Measurements from ENCODE around the gene PAPSS2. TPM values are rescaled to one million over a fixed set of nuclear protein-coding genes. Genes with fewer than 3 reads are reported as not detected.

The PAPSS2 gene
- total RNA-seq, 1 donor from 2014 or later, result 74.3 TPM

DNA sequence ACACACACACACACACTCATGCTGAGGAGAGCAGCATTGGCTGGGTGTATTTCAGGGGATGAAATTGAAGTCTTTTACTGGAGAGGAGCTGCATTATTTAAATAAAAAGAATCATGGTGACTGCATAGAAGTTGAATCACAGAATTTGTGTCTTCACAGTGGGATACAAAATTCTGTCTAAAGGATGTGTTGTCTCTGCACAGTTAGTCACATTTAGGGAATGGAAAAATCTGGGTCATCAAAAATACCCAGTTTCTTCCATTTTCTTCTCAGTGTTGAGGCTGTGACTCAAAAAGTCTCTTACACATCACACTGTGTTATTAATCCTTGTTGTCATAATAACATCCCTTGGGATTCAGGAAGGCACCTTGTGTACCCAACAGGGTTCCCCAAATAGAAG lies 10.9 kb downstream of the PAPSS2 start:
- DNase-seq (ENCODE audit: low read depth, low spot score), result no peak

DNA sequence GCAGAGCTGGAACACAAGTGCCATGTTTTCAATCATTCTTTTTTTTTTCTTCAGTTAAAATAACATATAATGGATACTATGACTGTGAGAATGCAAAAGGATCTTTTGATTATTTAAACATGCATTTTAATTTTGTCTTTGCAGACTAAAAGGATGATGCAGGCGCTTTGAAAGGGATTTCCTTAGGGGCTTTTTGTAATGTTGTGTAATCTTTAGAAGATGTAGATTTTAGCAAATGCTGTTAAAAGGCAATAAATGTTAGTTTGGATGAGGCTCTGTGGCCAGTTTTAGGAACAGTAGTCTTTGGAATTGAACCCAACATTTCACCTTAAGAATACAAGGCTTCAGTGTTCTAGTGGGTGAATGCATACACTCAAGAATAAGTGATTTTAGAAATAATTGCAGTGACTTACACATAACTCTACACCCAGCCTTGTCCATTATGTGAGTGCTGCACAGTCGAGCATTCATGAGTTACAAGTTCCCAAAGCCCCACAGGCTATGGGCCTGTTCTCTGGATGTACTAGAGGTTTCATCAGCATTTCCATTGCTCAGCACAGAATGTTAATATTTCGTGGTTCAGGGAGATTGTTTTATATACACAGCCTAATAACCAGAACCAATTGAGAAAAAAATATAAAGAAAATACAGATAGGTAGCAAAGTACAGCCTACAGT lies 11.6 kb downstream of the PAPSS2 start:
- no peak for DNase-seq (ENCODE audit: low read depth, low spot score)

DNA sequence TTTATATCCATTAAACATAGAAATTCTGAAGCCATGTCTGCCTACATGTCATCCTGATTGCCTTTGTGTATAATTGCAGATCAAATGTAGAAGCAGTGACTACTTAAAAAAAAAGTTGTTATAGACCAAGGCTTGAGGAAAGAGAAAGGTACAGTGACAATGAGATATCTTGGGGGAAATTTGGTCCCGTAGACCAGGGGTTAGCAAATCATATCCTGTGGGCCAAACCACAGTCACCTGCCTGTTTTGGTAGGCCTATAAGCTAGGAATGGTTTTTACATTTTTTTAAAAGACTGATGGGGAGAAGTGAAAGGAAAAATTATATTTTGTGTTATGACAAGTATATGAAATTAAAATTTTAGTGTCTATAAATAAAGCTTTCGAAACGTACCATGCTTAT lies 12.9 kb downstream of the PAPSS2 start:
- no peak for DNase-seq (ENCODE audit: low read depth, low spot score)

DNA sequence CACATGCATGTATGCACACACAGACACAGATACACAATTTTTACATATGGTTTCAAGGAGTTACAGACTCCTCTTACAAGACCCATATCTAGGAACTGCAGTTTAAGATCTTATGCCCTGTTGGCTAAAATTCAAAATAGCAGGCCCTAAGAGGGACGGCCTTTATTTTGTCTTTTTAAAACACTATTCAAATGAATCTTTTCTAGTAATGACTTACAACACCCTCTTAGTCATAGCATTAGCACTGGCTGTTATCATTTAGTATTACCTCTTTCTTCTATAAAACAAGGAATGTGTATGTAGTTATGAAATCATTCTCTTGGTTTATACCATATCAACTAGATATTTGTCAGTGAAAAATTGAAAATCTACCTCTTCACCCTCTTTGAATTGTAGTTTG lies 15.3 kb downstream of the PAPSS2 start:
- no peak for DNase-seq (ENCODE audit: low read depth, low spot score)

DNA sequence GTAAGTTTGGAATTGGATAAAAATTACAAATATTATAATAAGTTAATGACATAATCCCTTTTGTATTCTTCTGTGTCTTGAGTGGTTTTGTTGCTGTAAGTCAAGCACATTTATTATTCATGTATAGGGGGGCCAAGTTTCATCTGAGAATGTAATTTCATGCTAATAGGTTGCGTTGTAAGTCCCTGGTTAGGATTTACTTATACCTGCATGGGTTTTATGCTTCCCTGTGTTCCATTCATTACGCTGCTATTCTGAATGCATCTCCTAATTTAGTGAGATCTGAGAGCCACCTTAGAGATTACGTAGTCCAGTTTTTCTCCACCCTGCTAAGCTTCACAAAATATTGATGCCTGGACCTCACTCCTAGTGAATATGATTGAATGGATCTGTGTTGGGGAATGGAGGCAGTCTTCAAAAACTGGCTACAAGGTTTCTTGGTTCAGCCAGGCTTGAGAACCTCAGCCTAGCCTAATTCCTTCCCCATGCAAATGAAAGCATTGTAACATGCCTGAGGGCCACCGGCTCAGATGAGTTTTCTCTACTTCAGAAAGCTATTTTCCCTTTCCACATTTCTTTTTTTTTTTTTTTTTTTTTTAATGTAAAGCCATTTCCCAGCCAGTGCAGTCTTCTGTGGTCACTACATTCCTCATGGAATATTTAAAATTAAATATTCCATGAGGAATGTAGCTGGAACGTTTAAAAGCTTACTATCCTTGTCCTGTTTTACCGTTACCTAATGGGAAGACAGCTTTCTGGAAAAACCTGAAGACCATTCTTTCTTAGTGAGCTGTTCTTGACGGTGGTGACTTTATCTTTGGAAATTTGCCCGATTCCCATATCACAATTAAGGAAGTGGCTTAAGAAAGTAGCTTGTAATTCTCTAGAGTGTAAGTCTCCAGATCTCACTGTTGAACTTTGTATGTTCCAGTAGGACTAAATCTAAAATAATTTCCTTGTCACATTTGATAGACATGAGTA lies 16.0 kb downstream of the PAPSS2 start:
- DNase-seq (ENCODE audit: low read depth, low spot score), result peak; percentile 69

DNA sequence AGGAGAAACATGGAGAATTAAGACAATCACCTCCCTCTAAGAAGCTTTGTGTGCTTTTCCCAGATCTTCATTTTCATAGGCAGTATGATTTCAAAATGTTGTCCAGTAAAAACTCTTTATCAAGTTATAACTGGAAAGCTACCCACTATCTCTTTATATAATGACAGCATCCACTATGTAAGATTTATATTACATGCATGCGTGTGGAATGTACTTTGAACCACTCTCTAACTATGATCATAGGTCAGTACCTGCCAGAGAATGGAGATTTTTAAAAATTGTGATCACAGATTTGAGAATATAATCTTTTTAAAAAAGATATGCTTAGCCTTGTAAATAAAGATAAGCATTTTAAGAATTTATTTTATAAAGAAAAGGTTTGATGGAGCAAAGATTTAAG lies 17.9 kb downstream of the PAPSS2 start:
- DNase-seq (ENCODE audit: low read depth, low spot score), result no peak

DNA sequence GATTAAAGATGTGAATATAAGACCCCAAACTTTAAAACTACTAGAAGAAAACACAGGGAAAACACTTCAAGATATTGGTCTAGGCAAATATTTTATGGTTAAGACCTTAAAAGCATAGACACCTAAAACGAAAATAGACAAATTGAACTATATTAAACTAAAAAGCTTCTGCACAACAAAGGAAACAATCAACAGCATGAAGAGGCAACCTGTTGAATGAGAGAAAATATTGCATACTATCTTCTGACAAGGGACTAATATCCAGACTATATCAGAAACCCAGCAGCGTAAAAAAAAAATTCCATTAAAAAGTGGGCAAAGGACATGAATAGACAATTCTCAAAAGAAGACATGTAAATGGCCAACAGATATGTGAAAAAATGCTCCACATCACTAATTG lies 18.6 kb downstream of the PAPSS2 start:
- no peak for DNase-seq (ENCODE audit: low read depth, low spot score)

DNA sequence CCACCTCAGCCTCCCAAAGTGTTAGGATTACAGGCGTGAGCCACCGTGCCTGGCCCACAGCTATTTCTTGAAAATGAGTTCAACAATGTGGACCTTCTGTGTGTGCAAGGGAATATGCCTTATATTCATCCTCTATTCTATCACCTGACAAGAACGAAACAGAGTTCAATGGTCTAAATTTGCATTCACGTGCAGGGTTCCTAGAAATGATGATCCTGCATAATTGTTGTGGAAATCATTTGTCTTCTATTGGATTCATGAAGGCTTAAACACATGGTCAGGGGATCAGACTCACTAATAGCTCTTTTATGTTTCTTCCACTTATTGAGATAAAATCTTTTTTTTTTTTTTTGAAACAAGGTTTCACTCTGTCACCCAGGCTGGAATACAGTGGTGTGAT lies 23.7 kb downstream of the PAPSS2 start:
- DNase-seq (ENCODE audit: low read depth, low spot score), result no peak

DNA sequence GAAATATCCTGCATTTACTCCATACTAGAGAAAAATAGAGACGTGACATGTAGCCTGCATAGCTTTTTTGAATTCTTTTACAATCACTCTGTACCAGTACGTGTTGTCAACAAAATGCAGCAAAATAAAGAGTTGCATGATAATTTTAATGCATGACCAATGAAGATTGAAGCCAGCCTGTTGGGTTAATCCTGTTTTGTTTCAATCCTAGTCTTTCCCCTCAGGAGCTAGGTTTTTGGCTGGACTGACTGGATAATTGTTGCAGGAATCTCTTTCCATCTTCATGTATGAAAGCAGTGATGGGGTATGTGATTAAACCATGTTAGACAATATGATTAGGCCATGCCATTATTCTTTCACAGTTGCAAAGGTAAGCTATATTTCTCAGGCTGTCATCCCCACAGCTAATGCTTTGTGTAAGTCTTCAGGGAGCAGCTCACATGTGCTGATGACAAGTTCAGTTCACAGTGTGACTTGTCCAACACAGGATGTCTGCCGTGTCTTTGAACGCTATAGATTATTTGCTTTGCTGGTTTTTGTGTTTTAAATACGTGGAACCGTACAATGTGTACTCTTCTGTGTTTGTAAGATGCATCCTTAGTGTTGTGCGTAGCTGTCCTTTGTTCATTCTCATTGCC lies 24.4 kb downstream of the PAPSS2 start:
- no peak for DNase-seq (ENCODE audit: low read depth, low spot score)

DNA sequence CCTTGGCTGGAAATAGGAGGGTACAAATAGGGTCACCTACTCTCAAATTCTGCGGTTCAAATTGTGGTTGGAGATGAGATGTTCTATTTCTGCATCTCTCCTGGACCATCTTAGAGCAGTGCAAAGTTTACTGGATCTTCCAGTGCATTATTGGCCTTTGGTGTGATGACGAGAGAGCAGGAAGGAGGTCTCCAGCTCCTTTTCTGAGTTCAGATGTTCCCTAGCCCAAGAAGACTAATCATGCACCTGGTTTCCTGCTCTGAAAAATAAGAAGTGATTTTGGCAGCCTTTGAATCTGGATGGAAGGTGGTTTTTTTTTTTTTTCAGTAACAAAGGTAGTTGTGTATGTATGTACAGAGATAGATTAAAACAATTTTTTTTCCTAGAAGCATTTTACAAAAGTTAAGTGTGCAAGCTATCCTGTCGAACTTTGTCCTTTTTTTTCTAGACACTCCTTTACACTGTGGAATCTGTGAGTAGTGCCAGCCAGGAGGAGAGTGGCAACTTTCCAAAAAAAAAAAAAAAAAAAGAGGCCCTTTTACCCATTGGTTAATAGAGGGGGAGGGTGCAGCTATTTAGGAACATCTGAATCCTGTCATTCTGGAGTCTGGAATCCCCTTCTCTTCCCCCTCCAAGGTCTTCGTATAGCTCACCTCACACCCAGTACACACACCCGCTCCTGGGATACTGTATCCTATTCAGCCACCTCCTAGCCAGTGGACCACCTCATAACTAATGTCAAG lies 26.3 kb downstream of the PAPSS2 start:
- DNase-seq (ENCODE audit: low read depth, low spot score), result no peak

DNA sequence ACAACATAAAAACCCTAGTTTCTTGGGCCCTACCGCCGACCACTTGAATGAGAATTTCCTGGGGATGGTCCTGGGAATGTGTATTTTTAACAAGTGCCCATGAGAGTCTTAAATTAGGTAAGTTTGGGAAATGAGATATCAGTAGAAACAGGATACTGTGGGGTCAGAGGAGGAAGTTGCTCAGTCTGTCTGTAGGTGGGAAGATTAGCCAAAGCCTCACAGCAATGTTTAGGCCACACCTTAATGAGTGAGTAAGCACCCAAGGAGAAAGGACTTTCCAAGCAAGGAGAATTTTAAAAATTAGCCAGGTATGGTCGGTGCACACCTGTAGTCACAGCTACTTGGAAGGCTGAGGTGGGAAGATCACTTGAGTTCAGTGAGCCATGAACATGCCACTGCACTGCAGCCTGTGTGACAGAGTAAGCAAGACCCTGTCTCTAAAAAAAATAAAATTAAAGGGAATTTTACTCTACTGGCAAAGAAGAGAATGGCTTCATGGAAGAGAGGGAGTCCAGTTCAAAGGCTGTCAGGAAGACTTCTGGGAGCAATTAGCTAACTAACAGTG lies 31.9 kb downstream of the PAPSS2 start:
- no peak for DNase-seq (ENCODE audit: low read depth, low spot score)

DNA sequence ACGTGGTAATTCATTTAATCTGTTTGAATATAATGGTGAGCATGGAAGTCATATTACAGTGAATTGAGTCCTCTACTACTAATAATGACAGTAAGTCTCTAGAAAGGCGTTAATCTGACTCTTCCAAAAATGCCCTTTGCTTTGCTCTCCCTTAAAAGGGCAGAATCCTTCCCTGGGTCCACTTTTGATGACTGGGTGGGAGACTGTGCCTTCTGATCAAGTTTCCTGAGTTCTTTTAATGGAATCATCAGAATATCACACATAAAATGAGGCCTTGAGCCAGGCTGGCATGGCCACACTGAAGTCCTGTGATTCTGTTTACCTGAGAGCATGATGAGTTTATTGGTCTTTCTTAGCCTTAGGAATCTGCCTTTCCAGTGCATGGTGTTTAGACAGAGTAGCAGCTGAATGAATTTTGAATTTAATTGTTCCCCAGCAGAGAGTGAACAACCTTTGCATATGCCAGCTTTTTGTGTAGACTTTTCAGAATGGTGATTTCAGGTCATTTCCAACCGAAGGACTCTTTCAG lies 33.3 kb downstream of the PAPSS2 start:
- DNase-seq (ENCODE audit: low read depth, low spot score), result no peak

DNA sequence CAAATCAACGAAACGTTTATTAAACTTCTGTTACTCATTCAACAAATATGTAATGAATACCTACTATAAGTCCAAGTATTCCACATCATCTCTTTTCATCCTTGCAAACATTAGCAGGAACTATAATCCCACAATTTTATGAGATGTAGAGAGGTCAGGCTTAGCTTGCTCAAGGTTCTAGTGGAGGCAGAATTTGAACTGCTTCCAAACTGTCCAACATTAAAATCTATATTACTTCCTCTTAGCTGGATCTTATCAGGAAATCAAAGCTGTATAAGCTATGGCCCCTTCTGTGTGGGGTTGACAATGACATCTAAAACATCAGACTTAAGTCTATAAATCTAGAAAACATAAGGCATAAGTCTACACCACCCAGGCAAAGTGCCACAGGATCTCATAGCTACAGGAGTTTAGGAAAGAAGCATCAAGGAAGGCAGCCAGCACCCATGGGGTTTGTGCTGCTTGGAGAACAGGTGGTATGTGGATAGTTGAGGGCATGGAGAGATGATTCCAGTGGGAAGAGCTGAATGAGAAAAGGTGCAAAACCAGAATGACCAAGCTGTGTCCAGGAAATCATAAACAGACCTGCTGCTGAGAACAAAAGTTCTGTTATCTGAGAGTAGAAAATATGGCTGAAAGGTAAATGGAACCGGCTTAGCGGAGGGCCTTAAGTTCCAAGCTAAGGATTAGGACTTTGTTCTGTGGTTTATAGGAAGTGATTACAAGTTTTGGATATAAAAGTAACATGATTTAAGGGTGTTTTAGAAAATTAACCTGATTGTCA lies 34.5 kb downstream of the PAPSS2 start:
- no peak for DNase-seq (ENCODE audit: low read depth, low spot score)

DNA sequence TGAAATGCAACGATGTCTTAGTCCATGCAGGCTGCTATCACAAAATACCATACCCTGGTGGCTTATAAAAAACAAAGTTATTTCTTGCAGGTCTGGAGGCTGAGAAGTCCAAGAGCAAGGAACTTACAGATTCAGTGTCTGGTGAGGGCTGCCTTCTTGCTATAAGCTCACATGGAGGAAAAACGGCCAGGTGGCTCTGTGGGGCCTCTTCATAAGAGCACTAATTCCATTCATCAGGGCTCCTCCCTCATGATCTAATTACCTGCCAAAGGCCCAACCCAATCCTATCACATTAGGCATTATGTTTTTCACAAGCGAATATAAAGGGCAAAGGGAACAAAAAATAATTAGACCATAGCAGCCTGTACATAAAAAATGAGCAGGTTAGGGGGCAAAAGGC lies 35.4 kb downstream of the PAPSS2 start:
- no peak for DNase-seq (ENCODE audit: low read depth, low spot score)

DNA sequence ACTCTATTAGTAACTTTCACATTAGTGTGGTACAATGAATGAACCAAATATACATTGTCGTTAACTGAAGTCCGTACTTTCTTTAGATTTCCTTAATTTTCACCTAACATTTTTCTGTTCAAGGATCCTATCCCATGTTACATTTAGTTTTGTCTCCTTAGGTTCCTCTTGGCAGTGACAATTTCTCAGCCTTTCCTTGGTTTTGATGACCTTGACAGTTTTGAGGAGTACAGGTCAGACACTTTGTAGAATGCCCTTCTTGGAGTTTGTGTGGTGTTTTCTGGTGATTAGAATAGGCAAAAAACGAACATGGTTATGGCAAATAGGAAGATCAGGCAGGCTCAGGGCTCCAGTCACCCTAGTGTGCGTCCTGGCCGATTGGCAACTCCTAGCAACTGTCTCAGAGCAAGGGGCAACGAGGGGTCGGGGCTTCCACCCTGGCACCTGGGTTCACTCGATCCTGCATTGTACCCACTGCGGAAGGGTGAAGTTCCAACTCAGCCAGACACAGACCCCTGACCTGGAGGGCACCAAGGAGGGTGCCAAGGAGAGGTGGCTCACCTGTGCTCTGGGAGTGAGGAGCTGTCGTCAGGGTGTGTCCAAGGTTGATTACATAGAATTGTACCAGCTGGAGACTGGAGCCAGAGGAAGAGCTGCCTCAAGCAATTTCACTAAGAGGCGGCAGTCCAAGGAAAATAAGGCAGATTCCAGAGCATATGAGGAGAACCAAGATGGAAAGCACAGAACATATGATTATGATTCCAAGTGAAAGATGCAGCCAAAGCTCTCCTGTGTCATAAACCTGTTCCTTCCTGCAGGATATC lies 37.5 kb downstream of the PAPSS2 start:
- no peak for DNase-seq (ENCODE audit: low read depth, low spot score)

DNA sequence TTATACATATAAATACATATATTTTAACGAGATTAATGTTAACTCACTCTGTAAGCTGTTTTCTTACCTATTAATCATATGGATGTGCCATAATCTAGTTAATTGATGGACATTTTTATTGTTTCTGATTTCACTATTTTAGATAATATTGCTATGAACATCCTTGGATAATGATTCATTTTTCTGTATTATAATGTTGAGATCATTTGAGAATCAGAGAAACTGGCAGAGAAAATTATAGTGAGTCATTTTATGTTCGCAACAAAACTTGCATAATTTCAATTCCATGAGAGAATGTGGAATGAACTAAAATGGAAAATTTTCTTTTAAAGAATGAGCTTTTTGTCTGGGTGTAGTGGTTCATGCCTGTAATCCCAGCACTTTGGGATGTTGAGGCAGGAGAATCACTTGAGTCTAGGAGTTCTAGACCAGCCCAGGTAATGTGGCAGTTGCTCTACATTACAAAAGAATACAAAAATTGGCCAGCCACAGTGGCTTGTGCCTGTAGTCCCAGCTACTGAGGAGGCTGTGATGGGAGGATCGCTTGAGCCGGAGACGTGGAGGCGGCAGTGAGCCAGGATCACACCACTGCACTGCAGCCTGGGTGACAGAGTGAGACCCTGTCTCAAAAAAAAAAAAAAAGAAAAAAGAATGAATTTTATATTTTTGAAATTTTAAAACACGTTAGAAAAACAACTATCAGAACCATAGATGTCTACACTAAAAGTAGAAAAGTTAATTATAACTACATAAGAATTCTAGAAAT lies 40.5 kb downstream of the PAPSS2 start:
- DNase-seq (ENCODE audit: low read depth, low spot score), result no peak

DNA sequence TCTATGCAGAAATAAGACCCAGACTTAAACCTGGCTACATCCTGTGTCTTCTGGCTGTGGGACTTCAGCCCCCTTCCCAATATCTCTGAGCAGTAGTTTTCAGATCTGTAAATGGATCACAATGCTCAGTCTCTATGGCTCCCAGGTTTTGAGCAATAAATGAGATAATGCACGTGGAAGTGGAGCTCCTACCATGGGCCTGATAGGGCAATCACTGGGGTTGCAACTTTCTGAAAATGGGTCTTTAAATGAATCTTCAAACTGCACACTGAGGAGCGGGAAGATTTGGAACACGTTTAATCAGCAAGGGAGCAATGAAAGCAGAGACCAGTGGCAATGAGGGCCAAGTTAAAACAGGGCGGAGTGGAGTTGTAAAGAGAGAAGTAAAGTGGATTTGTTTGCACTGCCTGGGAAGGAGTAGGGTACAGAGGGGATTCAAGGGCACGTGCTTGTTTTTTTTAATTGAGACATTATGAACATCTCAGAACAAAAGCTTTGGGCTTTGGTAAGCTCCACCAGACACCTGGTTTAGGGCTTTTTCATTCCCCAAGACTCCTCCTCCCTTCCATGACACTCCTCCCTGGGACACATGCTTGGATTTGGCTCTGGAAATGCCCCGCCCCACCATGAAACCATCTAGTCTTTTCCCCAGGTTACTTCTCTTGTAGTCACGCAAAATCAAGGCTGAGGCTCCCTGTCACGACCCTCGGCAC lies 42.7 kb downstream of the PAPSS2 start:
- DNase-seq (ENCODE audit: low read depth, low spot score), result no peak

DNA sequence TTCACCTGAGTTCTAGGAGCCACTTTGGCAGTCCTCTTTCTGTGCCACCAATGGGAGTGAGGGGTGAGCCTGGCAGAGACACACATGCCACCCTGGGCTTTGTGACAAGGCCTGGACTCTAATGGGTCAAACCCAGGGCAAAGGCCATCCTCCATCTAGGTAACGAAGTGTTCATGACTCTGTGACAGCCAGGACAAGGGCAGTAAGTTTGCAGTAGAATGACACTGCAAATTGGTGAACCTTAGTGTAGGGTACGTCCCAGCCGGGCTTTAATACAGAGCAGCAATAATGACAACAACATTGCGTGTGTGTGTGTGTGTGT lies 43.3 kb downstream of the PAPSS2 start:
- DNase-seq (ENCODE audit: low read depth, low spot score), result no peak
